ENCODE data around the gene PHC3.

DNA sequence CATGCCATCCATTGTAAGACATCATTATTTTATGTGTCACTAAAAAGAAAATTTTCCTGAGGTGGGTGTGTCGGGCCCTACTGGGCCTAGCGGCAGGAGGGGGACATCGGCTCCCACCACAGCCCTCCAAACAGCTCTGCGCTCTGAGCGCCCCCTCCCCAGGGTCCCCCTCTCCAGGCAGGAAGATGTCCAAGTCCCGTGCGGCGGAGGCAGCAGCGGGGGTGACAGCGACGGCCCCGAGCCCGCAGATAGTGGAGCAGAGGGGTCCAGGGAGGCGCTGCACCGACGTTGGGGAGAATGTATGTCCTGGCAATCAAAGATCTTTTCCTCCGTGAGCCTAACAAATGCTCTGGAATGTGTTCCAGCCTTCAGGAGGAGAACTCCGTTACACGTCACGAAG lies 119.5 kb downstream of the PHC3 start:
- TF ChIP-seq, protein P1, sequence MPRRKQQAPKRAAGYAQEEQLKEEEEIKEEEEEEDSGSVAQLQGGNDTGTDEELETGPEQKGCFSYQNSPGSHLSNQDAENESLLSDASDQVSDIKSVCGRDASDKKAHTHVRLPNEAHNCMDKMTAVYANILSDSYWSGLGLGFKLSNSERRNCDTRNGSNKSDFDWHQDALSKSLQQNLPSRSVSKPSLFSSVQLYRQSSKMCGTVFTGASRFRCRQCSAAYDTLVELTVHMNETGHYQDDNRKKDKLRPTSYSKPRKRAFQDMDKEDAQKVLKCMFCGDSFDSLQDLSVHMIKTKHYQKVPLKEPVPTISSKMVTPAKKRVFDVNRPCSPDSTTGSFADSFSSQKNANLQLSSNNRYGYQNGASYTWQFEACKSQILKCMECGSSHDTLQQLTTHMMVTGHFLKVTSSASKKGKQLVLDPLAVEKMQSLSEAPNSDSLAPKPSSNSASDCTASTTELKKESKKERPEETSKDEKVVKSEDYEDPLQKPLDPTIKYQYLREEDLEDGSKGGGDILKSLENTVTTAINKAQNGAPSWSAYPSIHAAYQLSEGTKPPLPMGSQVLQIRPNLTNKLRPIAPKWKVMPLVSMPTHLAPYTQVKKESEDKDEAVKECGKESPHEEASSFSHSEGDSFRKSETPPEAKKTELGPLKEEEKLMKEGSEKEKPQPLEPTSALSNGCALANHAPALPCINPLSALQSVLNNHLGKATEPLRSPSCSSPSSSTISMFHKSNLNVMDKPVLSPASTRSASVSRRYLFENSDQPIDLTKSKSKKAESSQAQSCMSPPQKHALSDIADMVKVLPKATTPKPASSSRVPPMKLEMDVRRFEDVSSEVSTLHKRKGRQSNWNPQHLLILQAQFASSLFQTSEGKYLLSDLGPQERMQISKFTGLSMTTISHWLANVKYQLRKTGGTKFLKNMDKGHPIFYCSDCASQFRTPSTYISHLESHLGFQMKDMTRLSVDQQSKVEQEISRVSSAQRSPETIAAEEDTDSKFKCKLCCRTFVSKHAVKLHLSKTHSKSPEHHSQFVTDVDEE (CRISPR knock-in tag; IDR thresholded peaks at IDR 0.05): no peak
- TF ChIP-seq PATZ1 (CRISPR knock-in tag; IDR thresholded peaks at IDR 0.05; ENCODE audit: borderline replicate concordance): no peak
- TF ChIP-seq RARB (CRISPR knock-in tag; IDR thresholded peaks at IDR 0.05): no peak
- no peak for TF ChIP-seq ZFP30 (CRISPR knock-in tag; IDR thresholded peaks at IDR 0.05)
- TF ChIP-seq BACH2 (CRISPR knock-in tag; IDR thresholded peaks at IDR 0.05; ENCODE audit: borderline replicate concordance): no peak
- TF ChIP-seq TCF4 (CRISPR knock-in tag; IDR thresholded peaks at IDR 0.05; ENCODE audit: borderline replicate concordance): no peak
- TF ChIP-seq ZNF70 (CRISPR knock-in tag; IDR thresholded peaks at IDR 0.05): no peak
- TF ChIP-seq ESRRG (CRISPR knock-in tag; IDR thresholded peaks at IDR 0.05): no peak
- TF ChIP-seq ZC3H10 (CRISPR knock-in tag; IDR thresholded peaks at IDR 0.05): no peak

All from SK-N-SH treated with all-trans-retinoic acid at 6 μM for 48 hours (cell line).